HG03457 (cell line): ENCODE measurements around the gene PTMA.
"Not testable (repeated sequence)": the region's sequence is repeated elsewhere in the genome, so short reads cannot be mapped to it uniquely, and the experiment has no call there.

Source experiments
- ATAC-seq: cut with Tn5 transposase; IDR thresholded peaks from one replicate; pipeline ENCODE4 v1.9.1; 2021; ENCODE audit warnings: moderate number of reproducible peaks; ENCODE audit not compliant: unreplicated experiment

PTMA gene

GRCh38 chr2:231691251-231691772 lies 17.0 kb upstream of the PTMA start:
- ATAC-seq = no peak

- no peak for ATAC-seq
Measured at GRCh38 chr2:231692847-231693246, 15.5 kb upstream of the PTMA start.

DNA sequence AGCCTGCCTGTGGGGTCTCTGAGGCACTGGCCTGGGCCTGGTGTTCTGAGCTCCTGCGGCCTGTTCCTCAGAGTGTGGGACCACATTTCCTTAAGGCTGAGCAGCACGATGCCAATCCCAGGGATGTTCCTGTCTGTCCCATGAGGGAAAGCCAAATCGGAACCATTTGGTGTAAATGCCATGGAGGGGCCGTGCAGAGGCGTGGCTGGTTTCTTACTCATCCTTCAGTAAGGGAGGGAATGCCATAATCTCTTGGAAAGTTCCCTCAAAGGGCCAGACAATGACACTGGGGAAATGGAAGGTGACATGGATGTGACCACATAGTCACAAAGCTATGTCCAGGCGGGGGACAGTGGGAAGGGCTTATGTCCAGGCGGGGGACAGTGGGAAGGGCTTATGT lies 14.4 kb upstream of the PTMA start:
- ATAC-seq = no peak

- ATAC-seq = no peak
Measured at GRCh38 chr2:231696004-231696367, 12.3 kb upstream of the PTMA start.

GRCh38 chr2:231699006-231699405 lies 9.3 kb upstream of the PTMA start:
- no peak for ATAC-seq

DNA sequence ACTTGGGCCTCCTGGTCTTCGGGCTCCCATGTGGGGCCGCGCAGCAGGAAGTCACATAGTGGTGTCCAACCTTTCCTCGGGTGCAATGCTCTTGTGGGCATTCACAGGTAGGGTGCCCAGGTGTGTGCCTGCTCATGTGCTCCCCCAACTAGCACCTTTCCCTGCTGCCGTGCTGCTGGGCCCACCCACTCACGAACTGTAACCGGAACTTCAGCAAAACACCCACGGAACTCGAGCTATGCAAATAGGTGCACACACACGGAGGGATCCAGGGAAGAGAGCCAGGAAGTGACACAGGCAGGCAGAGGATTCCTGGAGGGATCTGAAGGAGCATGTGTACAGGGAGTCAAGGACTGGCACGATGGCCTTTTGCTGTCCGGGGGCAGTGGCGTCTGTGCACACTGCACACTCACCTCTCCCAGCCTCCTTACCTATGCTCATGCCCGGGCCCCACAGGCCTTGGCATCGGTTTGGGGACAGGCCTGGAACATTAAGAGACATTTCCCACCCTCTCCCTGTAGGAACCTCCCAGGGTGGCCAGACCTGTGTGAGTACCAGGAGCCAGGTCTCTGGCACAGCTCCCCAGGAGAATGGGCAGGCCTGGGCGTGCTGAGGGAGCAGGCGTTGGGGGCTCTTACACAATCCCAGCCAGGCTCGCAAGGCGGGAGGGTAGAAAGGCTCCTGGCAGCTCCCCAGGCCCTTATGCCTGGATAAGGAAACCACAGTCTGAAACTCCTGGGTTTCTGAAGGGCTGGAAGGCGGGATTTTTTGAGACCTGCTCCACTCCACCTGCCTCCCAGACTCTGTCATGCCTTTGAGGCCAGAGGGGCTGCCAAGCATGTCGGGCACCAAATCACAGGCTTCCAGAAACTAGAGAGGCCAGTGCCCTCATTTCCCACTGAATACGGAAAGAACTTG lies 6.6 kb upstream of the PTMA start:
- ATAC-seq = no peak

DNA sequence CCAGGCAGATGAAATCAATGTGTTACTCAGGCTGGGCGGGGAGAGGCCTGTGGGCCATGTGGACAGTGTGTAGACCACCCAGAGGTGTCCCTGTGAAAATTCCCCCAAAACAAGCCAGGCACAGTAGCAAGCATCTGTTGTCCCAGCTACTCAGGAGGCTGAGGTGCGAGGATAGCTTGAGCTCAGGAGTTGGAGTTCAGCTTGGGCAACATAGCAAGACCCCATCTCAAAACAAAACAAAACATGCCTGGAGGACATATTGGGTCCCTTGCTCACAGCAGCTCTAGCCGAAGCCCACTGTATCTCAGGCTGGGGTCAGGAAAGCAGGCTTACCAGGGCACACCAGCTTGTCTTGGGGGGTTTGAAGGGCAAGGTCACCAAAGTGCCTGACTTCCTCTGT lies 4.3 kb upstream of the PTMA start:
- ATAC-seq = no peak

- peak; percentile 34 for ATAC-seq
Measured at GRCh38 chr2:231706731-231707624, 1.3 kb upstream of the PTMA start.

DNA sequence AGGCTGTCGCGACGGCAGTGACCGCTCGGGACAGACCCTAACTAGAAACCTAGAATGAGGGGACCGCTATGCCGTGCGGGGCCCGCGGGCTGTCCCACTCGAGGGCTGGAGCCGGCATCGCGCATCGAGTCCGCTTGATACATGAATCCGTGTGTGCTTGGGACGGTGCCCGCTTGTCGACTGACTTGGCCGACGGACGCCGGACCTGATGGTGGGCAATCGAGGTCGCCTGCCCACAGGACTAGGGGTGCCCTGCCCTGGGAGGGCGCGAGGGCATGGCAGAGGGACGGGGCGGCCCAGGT lies 749 bp upstream of the PTMA start:
- ATAC-seq = no peak

DNA sequence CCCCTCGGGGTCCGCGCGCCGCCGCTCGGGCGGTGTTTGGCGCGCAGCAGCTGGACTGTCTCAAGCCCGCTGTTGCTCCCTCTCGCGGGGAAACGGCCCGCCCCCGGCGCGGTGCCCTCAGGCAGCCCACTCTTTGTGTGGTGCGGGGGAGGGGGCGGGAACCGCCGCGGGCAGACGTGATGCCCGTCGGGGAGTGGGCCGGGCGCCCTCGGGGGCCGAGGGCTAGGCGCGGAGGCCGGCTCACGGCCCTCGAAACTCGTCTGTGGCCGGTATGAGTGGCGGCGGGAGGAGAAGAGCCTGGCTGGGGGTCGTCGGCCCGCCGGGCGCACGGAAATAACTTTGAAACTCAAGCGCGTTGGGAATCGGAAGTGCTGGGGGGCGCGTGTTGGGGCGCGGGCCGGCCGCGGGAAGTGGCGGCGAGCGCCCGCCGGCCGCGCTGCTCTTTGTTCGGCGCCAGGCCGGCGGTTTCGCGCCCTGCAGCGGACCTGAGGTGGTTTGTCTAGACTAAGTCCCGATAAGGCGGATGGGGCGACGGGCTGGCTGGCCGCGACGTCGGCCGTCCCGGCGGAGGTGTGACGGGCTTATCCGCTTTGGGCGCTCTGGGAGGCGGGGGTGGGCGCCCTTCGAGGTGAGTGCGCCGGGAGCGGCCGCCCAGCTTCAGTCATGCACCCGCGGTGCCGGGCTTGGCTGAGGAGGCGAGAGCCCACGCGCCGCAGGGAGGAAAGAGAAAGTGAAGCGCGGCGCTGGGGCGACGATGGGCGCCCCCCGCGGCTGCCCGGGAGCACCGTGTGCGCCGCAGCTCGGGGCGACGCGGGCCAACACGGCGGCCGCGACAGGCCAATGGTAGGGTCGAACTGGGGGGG lies 679 bp downstream of the PTMA start:
- no peak for ATAC-seq

GRCh38 chr2:231709636-231709980 lies 1.3 kb downstream of the PTMA start:
- no peak for ATAC-seq

- ATAC-seq = peak; percentile 15
Measured at GRCh38 chr2:231709981-231710798, 1.9 kb downstream of the PTMA start.

DNA sequence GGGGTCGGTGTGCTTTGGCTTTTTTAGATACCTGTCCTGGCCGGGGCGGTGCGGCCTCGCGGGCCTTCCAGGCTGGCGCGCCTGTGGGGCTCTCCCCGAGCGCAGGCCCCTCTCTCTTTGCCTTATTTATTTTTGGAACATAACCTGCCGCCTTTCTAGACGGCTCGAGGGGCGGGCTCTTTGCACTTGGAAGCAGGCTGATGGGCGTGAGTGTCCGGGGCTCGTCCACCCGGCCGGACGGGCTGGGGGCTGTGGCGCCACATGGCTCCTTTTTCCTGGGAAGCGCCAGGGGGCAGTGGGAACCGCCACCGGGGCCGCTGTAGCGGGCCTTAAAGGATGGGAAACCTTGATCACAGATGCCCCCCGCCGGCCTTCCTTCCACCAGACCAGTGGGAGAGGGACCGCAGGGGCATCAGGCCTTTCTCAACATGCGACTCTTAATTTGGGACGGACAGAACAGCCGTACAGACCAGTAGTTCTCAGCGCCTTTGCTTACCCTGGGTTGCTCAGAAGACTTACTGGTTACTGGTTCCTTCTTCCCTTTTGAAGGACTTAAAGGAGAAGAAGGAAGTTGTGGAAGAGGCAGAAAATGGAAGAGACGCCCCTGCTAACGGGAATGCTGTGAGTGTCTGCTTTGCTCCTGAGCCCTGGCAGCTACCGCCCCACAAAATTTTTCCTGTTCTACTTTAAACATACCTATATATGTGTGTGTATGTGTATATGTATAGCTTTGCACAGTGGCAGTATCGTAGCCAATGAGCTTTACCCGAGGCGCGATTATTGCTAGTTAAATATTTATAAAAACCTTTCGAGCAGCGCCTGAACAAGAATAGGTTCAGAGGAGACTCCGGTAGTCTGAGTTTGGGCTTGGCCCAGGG lies 2.7 kb downstream of the PTMA start:
- ATAC-seq = no peak

DNA sequence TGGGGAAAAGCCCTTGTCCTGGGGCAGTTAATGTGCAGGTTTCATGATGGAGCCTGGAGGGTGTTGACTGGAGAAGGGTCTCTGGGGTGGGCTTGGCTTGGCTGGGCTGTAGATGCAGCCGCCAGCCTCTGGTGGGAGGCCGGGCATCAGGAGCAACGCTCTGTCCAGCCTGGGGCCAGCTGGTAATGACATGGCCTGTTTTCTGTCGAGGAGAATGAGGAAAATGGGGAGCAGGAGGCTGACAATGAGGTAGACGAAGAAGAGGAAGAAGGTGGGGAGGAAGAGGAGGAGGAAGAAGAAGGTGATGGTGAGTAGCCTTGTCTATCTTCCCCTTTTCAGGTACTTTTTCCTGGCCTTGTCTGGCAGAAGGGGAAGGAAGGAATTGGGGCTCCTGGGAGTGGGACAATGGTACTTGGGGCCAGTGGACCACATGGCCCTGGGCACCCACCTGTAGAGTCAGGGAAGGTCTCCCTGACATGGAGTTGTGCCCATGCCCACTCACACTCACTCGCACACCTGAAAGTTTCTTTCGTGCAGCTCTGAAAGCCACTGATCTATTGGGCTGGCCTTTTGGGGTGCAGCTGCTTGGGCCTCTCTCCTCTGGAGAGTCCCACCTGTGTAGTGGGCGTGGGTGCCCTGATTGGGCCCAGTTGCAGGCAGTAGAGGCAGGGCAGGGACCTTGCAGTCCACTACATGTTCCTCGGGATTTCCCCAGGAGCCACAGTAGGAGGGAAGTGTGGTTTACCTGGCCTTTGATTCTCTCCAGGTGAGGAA lies 3.5 kb downstream of the PTMA start:
- ATAC-seq = no peak

- ATAC-seq = not testable (repeated sequence)
Measured at GRCh38 chr2:231712451-231713021, 4.2 kb downstream of the PTMA start.

DNA sequence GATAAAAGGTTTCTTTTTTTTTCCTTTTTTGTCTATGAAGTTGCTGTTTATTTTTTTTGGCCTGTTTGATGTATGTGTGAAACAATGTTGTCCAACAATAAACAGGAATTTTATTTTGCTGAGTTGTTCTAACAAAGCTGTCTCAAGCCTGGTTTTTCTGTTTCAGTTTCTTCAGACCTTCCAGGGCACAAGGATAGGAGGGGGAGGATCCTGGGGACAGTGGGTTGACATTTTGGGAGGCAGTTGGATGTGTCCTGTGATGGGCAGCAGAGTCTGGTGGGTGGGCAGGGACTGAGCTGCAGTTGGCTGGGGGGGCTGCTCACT lies 5.0 kb downstream of the PTMA start:
- ATAC-seq = not testable (repeated sequence)

- no peak for ATAC-seq
Measured at GRCh38 chr2:231713730-231714638, 5.7 kb downstream of the PTMA start.
